ENCODE results near the gene JAML.

Gene JAML

GRCh38 chr11:118240999-118241763 is 16.4 kb upstream of the JAML start:
- Histone ChIP-seq H3K79me2 (ENCODE audit: insufficient read depth, low read length) (no peaks in the 10 kb centered on the region), H3F3A (ENCODE audit: insufficient read depth, low read length) (no peaks in the 10 kb centered on the region)

GRCh38 chr11:118239509-118240205 is 14.8 kb upstream of the JAML start:
- Histone ChIP-seq H3K4me1 (ENCODE audit: insufficient read depth, low read length, severe bottlenecking) (no peaks in the 10 kb centered on the region), H3K36me3 (ENCODE audit: insufficient read depth, low read length) (no peaks in the 10 kb centered on the region), H3K9ac (ENCODE audit: low read length) (no peak overlapping the region), H3K4me3 (ENCODE audit: low read depth, low read length, poor library complexity, severe bottlenecking) (no peak overlapping the region), H3K79me2 (ENCODE audit: insufficient read depth, low read length) (no peaks in the 10 kb centered on the region), H4K20me1 (ENCODE audit: insufficient read depth, low read length) (no peaks in the 10 kb centered on the region), H3K9me3 (ENCODE audit: low read length) (no peaks in the 10 kb centered on the region), H3F3A (ENCODE audit: insufficient read depth, low read length) (no peaks in the 10 kb centered on the region), H2AFZ (ENCODE audit: low read length) (no peak overlapping the region), H3K4me2 (ENCODE audit: low read length) (no peak overlapping the region), H3K27me3 (ENCODE audit: insufficient read depth, low read length) (no peaks in the 10 kb centered on the region), H3K9me2 (ENCODE audit: low read depth, low read length) (no peaks in the 10 kb centered on the region), H3K27ac (ENCODE audit: low read depth, low read length, poor library complexity, severe bottlenecking) (no peak overlapping the region)
- TF ChIP-seq EZH2 (IDR thresholded peaks at IDR 0.05; ENCODE audit: borderline replicate concordance, low read length) (no peak), CTCF (IDR thresholded peaks at IDR 0.05; ENCODE audit: low read length) (no peak)

More at GRCh38 chr11:118240999-118241763, 16.4 kb upstream of the JAML start:
- no peaks in the 10 kb centered on the region for H3K9me2 ChIP-seq (ENCODE audit: low read depth, low read length)
- H2AFZ ChIP-seq (ENCODE audit: low read length) = no peak overlapping the region
- no peak overlapping the region for H3K9ac ChIP-seq (ENCODE audit: low read length)
- no peaks in the 10 kb centered on the region for H3K27me3 ChIP-seq (ENCODE audit: insufficient read depth, low read length)
- no peaks in the 10 kb centered on the region for H3K4me1 ChIP-seq (ENCODE audit: insufficient read depth, low read length, severe bottlenecking)
- no peak overlapping the region for H3K27ac ChIP-seq (ENCODE audit: low read depth, low read length, poor library complexity, severe bottlenecking)
- no peaks in the 10 kb centered on the region for H3K36me3 ChIP-seq (ENCODE audit: insufficient read depth, low read length)
- no peak overlapping the region for H3K4me2 ChIP-seq (ENCODE audit: low read length)
- H3K9me3 ChIP-seq (ENCODE audit: low read length) = no peaks in the 10 kb centered on the region
- H4K20me1 ChIP-seq (ENCODE audit: insufficient read depth, low read length) = no peaks in the 10 kb centered on the region
- H3K4me3 ChIP-seq (ENCODE audit: low read depth, low read length, poor library complexity, severe bottlenecking) = no peak overlapping the region
- TF ChIP-seq CTCF (IDR thresholded peaks at IDR 0.05; ENCODE audit: low read length) (no peak), EZH2 (IDR thresholded peaks at IDR 0.05; ENCODE audit: borderline replicate concordance, low read length) (no peak)

DNA sequence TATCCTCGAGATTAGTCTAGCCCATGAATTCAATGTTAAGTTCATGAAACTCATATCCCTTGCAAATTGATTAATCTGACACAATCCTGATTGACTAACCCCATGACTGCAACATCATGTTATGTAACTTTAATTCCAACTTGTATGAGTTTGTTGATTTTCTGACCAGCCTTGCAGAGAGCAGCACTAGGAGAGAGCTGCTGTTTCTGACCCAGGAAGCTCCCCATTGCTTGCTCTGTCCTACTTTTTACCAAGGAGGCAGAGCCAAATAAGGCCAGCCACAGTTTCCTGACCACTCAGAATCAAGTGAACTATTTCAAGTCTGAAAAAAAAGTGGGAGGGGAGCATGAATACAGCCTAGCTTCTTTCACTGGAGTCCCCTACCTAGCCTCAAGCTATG is 14.1 kb upstream of the JAML start:
- H4K20me1 ChIP-seq (ENCODE audit: insufficient read depth, low read length) = no peaks in the 10 kb centered on the region
- H3K27ac ChIP-seq (ENCODE audit: low read depth, low read length, poor library complexity, severe bottlenecking) = no peak overlapping the region
- no peak overlapping the region for H3K9ac ChIP-seq (ENCODE audit: low read length)
- H3K4me2 ChIP-seq (ENCODE audit: low read length) = no peak overlapping the region
- H3K36me3 ChIP-seq (ENCODE audit: insufficient read depth, low read length) = no peaks in the 10 kb centered on the region
- no peak overlapping the region for H2AFZ ChIP-seq (ENCODE audit: low read length)
- H3F3A ChIP-seq (ENCODE audit: insufficient read depth, low read length) = no peaks in the 10 kb centered on the region
- no peaks in the 10 kb centered on the region for H3K27me3 ChIP-seq (ENCODE audit: insufficient read depth, low read length)
- H3K79me2 ChIP-seq (ENCODE audit: insufficient read depth, low read length) = no peaks in the 10 kb centered on the region
- H3K4me3 ChIP-seq (ENCODE audit: low read depth, low read length, poor library complexity, severe bottlenecking) = no peak overlapping the region
- TF ChIP-seq EZH2 (IDR thresholded peaks at IDR 0.05; ENCODE audit: borderline replicate concordance, low read length) (no peak), CTCF (IDR thresholded peaks at IDR 0.05; ENCODE audit: low read length) (no peak)
- H3K9me3 ChIP-seq (ENCODE audit: low read length) = no peaks in the 10 kb centered on the region
- H3K4me1 ChIP-seq (ENCODE audit: insufficient read depth, low read length, severe bottlenecking) = no peaks in the 10 kb centered on the region
- no peaks in the 10 kb centered on the region for H3K9me2 ChIP-seq (ENCODE audit: low read depth, low read length)

Measured in OCI-LY1 (cell line).